Measurements from ENCODE around the gene RNF149. TPM values are rescaled to one million over a fixed set of nuclear protein-coding genes. Genes with fewer than 3 reads are reported as not detected.

RNF149 gene
- total RNA-seq, 1 donor from 2014 or later, result 32.0 TPM

Small RNA genes lying within 50 kb of the gene (microRNA-seq; reads per million reads assigned to microRNA genes)
- gene MIR5696 (ENCODE audit: unreplicated experiment), result 0.28 reads per million

Other genes with a start within 250 kb of the RNF149 start
- gene TBC1D8, start 157.3 kb downstream of the RNF149 start, total RNA-seq (ENCODE audit: unreplicated experiment), result 27.5 TPM
- gene CNOT11, start 55.8 kb downstream of the RNF149 start, total RNA-seq (ENCODE audit: unreplicated experiment), result 47.1 TPM
- gene CREG2, start 78.8 kb upstream of the RNF149 start, total RNA-seq (ENCODE audit: unreplicated experiment), result 23.6 TPM
- 5.0 TPM for gene RFX8, start 166.4 kb upstream of the RNF149 start, total RNA-seq (ENCODE audit: unreplicated experiment)

Measured in endothelial cell (in vitro differentiated cells).